OCI-LY7 (cell line): Measurements from ENCODE around the gene MAMSTR. TPM values are rescaled to one million over a fixed set of nuclear protein-coding genes. Genes with fewer than 3 reads are reported as not detected.

Source experiments
- BruUV-seq: library from RNA; stranded (reverse); fragments of 400-500 nt; replicated peaks from 2 replicates; lab custom pipeline; 2021; lab: Mats Ljungman, UMichigan
- CTCF ChIA-PET: fragments of 300-600 bp; sonication (Branson Sonifier 250); formaldehyde crosslinking; loops from one replicate; lab custom pipeline; 2022; ENCODE audit warnings: antibody characterized with exemption; ENCODE audit not compliant: unreplicated experiment; lab: Charles Lee
- POLR2A ChIA-PET: fragments of 300-600 bp; sonication (Branson Sonifier 250); formaldehyde crosslinking; loops from one replicate; lab custom pipeline; 2022; ENCODE audit warnings: antibody characterized with exemption; lab: Charles Lee
- DNase-seq: peaks from one replicate; pipeline ENCODE4 v3.0.0-alpha.2; 2015; ENCODE audit warnings: low spot score
- H2AFZ ChIP-seq: fragments of 200-600 bp; sonication (generic), shearing (Covaris generic); 2 replicates; pipeline ENCODE4 v1.6.1; 2014; ENCODE audit warnings: mild to moderate bottlenecking, antibody characterized with exemption, low read length, moderate library complexity
- H3K27ac ChIP-seq: fragments of 200-600 bp; sonication (generic); 2 replicates; pipeline ENCODE4 v1.5.1; 2014; ENCODE audit warnings: mixed run types, low read depth, mild to moderate bottlenecking, moderate library complexity, low read length, inconsistent platforms; ENCODE audit not compliant: poor library complexity, severe bottlenecking
- H3K36me3 ChIP-seq: fragments of 200-600 bp; sonication (generic); 2 replicates; pipeline ENCODE4 v1.6.1; 2014; ENCODE audit warnings: mild to moderate bottlenecking, antibody characterized with exemption, low read length, moderate library complexity, mixed read lengths; ENCODE audit not compliant: insufficient read depth
- H3K4me1 ChIP-seq: fragments of 200-600 bp; sonication (generic); 2 replicates; pipeline ENCODE4 v1.5.1; 2014; ENCODE audit warnings: mild to moderate bottlenecking, low read length; ENCODE audit not compliant: insufficient read depth, poor library complexity, severe bottlenecking
- H3K4me2 ChIP-seq: fragments of 200-600 bp; sonication (generic); 2 replicates; pipeline ENCODE4 v1.6.1; 2014; ENCODE audit warnings: mild to moderate bottlenecking, low read length
- H3K4me3 ChIP-seq: fragments of 200-600 bp; sonication (generic); 2 replicates; pipeline ENCODE4 v1.5.1; 2014; ENCODE audit warnings: mild to moderate bottlenecking, low read depth, low read length; ENCODE audit not compliant: poor library complexity, severe bottlenecking
- H3K79me2 ChIP-seq: fragments of 200-600 bp; sonication (generic); 2 replicates; pipeline ENCODE4 v1.6.1; 2016; ENCODE audit warnings: low read depth, mild to moderate bottlenecking, low read length, moderate library complexity, mixed read lengths; ENCODE audit not compliant: insufficient read depth
- H3K9me2 ChIP-seq: fragments of 200-600 bp; sonication (generic); 2 replicates; pipeline ENCODE4 v1.6.1; 2016; ENCODE audit warnings: mild to moderate bottlenecking, low read length, mixed read lengths; ENCODE audit not compliant: insufficient read depth
- H3K9me3 ChIP-seq: fragments of 200-600 bp; sonication (generic); 2 replicates; pipeline ENCODE4 v1.6.1; 2014; ENCODE audit warnings: mild to moderate bottlenecking, mixed run types, low read length, mixed read lengths
- H4K20me1 ChIP-seq: fragments of 200-600 bp; sonication (generic); 2 replicates; pipeline ENCODE4 v1.6.1; 2014; ENCODE audit warnings: mild to moderate bottlenecking, antibody characterized with exemption, low read length, moderate library complexity, mixed read lengths; ENCODE audit not compliant: insufficient read depth
- CTCF ChIP-seq: fragments of 200-600 bp; sonication (generic); conservative IDR thresholded peaks from 2 replicates; pipeline ENCODE4 v1.5.1; 2014; ENCODE audit warnings: mild to moderate bottlenecking, antibody characterized with exemption, low read length, moderate library complexity, mixed read lengths
- EZH2phosphoT487 ChIP-seq: fragments of 200-600 bp; sonication (generic); IDR thresholded peaks from 2 replicates; pipeline ENCODE4 v1.6.1; 2018; ENCODE audit warnings: low read depth, borderline replicate concordance, mild to moderate bottlenecking, mixed run types, antibody characterized with exemption, low read length, moderate library complexity, mixed read lengths
- intact Hi-C: fragments of 100-400 bp; cut with micrococcal nuclease; formaldehyde crosslinking; loops from one replicate; pipeline ENCODE4 v1.10.0; 2022; ENCODE audit not compliant: unreplicated experiment
- total RNA-seq, 2 experiments: library from RNA; depleted of rRNA in 1 of 2; stranded (reverse); fragments of >200 nt in 1 of 2; shearing (Covaris generic) in 1 of 2; gene quantifications; 2 replicates each; pipeline ENCODE4 v1.2.3, GENCODE V29; 2014 to 2022

MAMSTR gene
- total RNA-seq, 2 experiments from 2014 or later: 1.2 TPM

DNA sequence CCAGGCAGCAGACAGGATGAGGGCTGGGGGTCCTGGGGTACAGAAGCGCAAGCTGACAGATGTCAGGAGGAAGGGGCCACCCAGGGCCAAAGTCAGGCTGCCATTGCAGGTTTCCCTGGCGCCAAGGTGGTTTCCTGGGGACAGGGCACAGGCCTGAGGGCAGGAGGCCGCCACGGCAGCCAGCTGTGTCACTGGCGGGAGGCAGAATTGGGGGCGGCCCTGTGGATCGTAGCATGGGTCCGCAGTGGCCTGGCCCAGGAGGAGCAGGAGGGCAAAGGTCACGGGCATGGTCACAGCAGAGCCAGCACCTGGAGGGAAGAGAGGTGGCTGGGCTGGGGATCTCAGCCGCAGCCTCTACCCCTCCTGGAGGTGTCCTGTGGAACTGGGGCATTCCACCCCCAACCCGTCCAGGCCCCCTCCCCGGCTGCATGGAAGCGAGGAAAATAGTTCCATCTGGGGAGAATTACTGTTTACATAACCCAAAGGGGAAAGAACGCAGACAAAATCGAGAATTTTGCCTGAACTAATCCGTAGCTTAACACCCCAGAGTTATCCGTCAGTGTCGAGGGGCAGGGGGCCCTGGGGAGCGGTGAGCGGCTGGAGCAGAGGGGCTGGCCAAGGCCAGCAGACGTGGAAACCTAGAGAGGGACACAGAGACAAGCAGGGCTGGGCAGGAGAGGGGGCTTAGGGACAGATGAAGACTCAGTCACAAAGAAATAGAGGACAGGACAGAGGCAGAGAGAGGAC, 48.7 kb downstream of the MAMSTR start:
- H3K4me1 ChIP-seq: peaks cover 2% of the 10 kb centered on the region
- H3K4me3 ChIP-seq: no peak overlapping the region
- H3K9me3 ChIP-seq: no peaks in the 10 kb centered on the region
- no peak overlapping the region for H2AFZ ChIP-seq
- H3K36me3 ChIP-seq: no peaks in the 10 kb centered on the region
- POLR2A ChIA-PET: no interaction called here
- H3K27ac ChIP-seq: no peak overlapping the region
- no peaks in the 10 kb centered on the region for H4K20me1 ChIP-seq
- intact Hi-C loops: no loop called here
- no peak for DNase-seq
- no TSS peak for BruUV-seq
- TF ChIP-seq CTCF (no peak), EZH2phosphoT487 (no peak)
- no peaks in the 10 kb centered on the region for H3K79me2 ChIP-seq
- no peak overlapping the region for H3K4me2 ChIP-seq
- H3K9me2 ChIP-seq: no peaks in the 10 kb centered on the region
- CTCF ChIA-PET: no interaction called here

- H3K36me3 ChIP-seq: no peaks in the 10 kb centered on the region
- no peaks in the 10 kb centered on the region for H4K20me1 ChIP-seq
- H3K79me2 ChIP-seq: no peaks in the 10 kb centered on the region
- H2AFZ ChIP-seq: no peak overlapping the region
- TF ChIP-seq EZH2phosphoT487: no peak
- no peak for TF ChIP-seq CTCF
- CTCF ChIA-PET: no interaction called here
- H3K27ac ChIP-seq: no peak overlapping the region
- intact Hi-C loops: no loop called here
- H3K4me1 ChIP-seq: no peaks in the 10 kb centered on the region
- no TSS peak for BruUV-seq
- H3K9me2 ChIP-seq: no peaks in the 10 kb centered on the region
- H3K9me3 ChIP-seq: no peaks in the 10 kb centered on the region
- H3K4me2 ChIP-seq: no peak overlapping the region
- POLR2A ChIA-PET: no interaction called here
- no peak overlapping the region for H3K4me3 ChIP-seq
- DNase-seq: no peak
Observed at GRCh38 chr19:48669903-48670668, 49.4 kb downstream of the MAMSTR start.

DNA sequence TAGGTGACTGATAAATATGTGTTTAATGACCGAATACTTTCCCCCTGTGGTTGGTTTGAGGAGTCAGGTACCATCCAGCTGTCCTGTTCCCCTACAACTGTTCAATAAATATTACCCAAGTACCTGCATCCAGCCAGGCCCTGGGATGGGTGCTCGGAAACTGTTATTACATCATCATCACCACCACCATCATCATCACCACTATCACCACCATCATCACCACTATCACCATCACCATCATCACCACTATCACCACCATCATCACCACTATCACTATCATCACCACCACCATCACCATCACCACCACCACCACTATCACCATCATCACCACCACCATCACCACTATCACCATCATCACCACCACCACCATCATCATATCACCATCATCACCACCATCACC, 50.8 kb downstream of the MAMSTR start:
- Histone ChIP-seq H3K9me3 (no peaks in the 10 kb centered on the region), H3K27ac (no peak overlapping the region), H3K36me3 (no peaks in the 10 kb centered on the region), H3K79me2 (no peaks in the 10 kb centered on the region), H3K4me3 (no peak overlapping the region), H3K4me1 (no peaks in the 10 kb centered on the region), H3K4me2 (no peak overlapping the region), H2AFZ (no peak overlapping the region), H4K20me1 (no peaks in the 10 kb centered on the region), H3K9me2 (no peaks in the 10 kb centered on the region)
- POLR2A ChIA-PET: no interaction called here
- intact Hi-C loops: no loop called here
- no peak for DNase-seq
- CTCF ChIA-PET: no interaction called here
- TF ChIP-seq CTCF (no peak), EZH2phosphoT487 (no peak)
- no TSS peak for BruUV-seq
